Stimulated activated memory B cell treated with anti-CD40 and anti-IgM and Interleukin-4, amounts not matched to agents 10 μg/mL and 1 μg/mL and 100 μg/mL, for 72 hours (primary cell): ENCODE measurements around the gene ELL3.
A peak's percentile ranks its signal among the peaks of the same experiment; 100 is the strongest.
"Not testable (repeated sequence)": the region's sequence is repeated elsewhere in the genome, so short reads cannot be mapped to it uniquely, and the experiment has no call there.

ENCODE experiments used
- ATAC-seq: fragments of 150-1000 bp; cut with Tn5 transposase; 2 replicates; pipeline ENCODE4 v1.10.0; 2021
- H3K27ac Mint-ChIP-seq: one replicate; pipeline ENCODE4 v1.8.0; 2022; ENCODE audit warnings: mild to moderate bottlenecking, mixed read lengths
- H3K27me3 Mint-ChIP-seq: one replicate; pipeline ENCODE4 v1.8.0; 2022; ENCODE audit warnings: mixed read lengths
- H3K36me3 Mint-ChIP-seq: one replicate; pipeline ENCODE4 v1.8.0; 2022; ENCODE audit warnings: mixed read lengths
- H3K4me1 Mint-ChIP-seq: one replicate; pipeline ENCODE4 v1.8.0; 2022; ENCODE audit warnings: mixed read lengths
- H3K4me3 Mint-ChIP-seq: one replicate; pipeline ENCODE4 v1.8.0; 2022; ENCODE audit warnings: mild to moderate bottlenecking, moderate library complexity, mixed read lengths
- H3K9me3 Mint-ChIP-seq: one replicate; pipeline ENCODE4 v1.8.0; 2022; ENCODE audit warnings: mixed read lengths

ELL3 gene, protein sequence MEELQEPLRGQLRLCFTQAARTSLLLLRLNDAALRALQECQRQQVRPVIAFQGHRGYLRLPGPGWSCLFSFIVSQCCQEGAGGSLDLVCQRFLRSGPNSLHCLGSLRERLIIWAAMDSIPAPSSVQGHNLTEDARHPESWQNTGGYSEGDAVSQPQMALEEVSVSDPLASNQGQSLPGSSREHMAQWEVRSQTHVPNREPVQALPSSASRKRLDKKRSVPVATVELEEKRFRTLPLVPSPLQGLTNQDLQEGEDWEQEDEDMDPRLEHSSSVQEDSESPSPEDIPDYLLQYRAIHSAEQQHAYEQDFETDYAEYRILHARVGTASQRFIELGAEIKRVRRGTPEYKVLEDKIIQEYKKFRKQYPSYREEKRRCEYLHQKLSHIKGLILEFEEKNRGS

DNA sequence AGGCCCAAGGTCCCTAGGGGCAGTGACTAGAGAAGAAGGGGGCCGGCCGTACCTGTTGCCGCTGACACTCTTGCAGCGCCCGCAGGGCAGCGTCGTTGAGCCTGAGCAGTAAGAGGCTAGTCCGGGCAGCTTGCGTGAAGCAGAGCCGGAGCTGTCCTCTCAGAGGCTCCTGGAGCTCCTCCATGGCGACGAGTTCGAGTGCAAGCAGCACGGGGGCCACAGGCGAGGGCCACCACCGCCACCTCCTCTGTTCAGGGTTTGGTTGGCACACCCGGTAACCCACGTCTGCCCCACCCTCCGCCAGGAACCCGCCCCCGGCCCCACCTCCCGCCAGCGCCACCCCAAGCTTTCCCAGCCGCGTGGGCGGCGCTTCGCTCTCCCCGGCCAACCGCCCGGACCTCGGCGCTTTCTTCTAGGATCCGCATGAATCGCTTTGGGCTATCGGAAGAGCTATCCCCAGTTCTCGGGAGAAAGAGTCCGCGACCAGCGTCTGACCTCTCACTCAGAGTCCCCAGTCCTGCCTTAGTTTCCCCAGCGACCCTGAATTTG, at the start of gene ELL3:
Gene ELL3, minus strand, starts transcription at position 249 of the 549 bp plus-strand sequence. Its CDS starts 65 bp downstream, at position 184.
- Mint-ChIP-seq H3K27ac (peak within 1 kb of the TSS; percentile 93), H3K36me3 (peaks cover 29% of the 10 kb centered on the region), H3K4me3 (peak within 1 kb of the TSS; percentile 87), H3K9me3 (no peaks in the 10 kb centered on the region), H3K27me3 (no peaks in the 10 kb centered on the region), H3K4me1 (peaks cover 32% of the 10 kb centered on the region)
- ATAC-seq, result peak; percentile 87

DNA sequence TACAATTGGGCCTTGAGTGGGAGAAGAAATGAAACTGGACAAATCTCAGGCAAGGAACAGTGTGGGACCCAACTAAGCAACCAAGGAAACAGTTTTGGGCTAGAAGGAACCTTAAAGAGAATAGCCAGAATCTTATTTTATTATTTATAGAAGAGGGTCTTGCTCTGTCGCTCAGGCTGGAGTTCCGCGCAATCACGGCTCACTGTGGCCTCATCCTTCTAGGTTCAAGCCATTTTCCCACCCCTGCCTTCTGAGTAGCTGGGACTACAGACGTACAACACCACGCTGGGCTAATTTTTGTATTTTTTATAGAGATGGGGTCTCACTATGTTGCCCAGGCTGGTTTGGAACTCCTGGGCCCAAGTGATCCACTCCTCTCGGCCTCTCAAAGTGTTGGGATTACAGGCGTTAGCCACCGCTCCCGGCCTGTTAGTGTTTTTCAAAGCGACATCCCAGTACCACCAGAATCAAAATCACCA, 49.3 kb upstream of the ELL3 start:
- ATAC-seq, result no peak
- H3K9me3 Mint-ChIP-seq, result no peaks in the 10 kb centered on the region
- peaks cover 54% of the 10 kb centered on the region for H3K4me1 Mint-ChIP-seq

DNA sequence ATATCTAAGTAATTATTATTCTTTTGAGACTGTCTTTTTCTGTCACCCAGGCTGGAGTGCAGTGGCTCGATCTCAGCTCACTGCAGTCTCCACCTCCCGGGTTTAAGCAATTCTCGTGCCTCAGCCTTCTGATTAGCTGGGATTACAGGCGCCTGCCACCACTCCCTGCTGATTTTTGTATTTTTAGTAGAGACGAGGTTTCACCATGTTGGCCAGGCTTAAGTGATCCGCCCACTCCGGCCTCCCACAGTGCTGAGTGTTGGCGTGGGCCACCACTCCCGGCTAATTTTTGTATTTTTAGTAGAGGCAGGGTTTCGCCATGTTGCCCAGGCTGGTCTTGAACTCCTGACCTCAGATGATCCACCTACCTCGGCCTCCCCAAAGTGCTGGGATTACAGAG, 48.5 kb upstream of the ELL3 start:
- Mint-ChIP-seq H3K27ac (peak overlapping the region; percentile 94), H3K36me3 (peaks cover 24% of the 10 kb centered on the region), H3K4me1 (peaks cover 54% of the 10 kb centered on the region)
- H3K4me3 Mint-ChIP-seq, H3K9me3 Mint-ChIP-seq, H3K27me3 Mint-ChIP-seq, ATAC-seq: not testable (repeated sequence)

More for the DNA sequence above, 49.3 kb upstream of the ELL3 start:
- Mint-ChIP-seq H3K36me3 (peaks cover 24% of the 10 kb centered on the region), H3K4me3 (peak overlapping the region; percentile 90), H3K27me3 (no peaks in the 10 kb centered on the region), H3K27ac (peak overlapping the region; percentile 91)

DNA sequence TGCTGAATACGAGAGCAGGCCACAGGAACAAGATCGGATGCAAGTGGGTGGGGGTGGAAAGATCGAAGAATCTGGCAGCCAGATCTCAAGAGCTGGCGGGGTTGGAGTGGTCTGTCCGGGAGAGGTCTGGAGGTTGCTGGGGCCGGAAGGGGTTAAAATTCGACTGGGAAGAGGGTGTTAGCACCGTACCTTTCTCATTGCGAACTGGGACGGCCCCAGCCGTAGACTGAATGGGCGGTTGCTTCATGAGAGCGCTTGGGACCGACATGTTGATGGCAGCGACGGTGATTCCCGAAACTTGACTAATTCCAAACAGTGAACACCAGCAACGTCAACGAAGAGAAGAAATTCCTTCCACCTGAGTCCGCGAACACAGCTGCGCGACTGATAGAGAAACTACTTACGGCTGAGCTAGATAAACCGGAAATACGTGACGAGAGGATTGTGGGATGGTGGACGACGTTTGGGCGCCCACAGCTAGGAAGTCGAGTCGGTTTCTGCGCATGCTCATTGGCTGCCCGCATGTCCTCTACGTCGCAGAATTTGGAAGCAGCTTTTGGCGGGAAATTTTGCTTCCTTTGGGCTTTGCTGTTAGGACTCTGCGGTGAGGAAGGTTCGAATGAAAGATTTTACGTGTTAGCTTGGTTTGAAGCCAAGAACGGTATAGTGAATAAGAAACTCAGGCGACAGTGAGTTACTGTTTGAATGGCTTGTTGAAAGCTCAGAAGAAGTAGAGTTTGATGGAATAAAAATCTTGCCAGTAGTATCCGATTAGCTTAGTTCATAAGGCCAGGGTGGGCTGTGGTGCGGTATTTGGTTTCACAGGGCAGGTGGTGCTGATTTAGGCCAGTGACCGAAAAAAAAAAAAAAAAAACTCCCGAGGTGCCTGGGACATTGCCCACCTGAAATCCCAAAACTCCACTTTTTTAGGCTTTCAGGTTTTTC, 47.8 kb upstream of the ELL3 start, which contains the start of gene MFAP1:
Gene MFAP1, minus strand, starts transcription at position 389 of the 945 bp plus-strand sequence. Its CDS starts 121 bp downstream, at position 268.
- H3K9me3 Mint-ChIP-seq, result no peaks in the 10 kb centered on the region
- H3K36me3 Mint-ChIP-seq, result peaks cover 17% of the 10 kb centered on the region
- peak within 1 kb of the TSS; percentile 94 for H3K27ac Mint-ChIP-seq
- H3K27me3 Mint-ChIP-seq, result no peaks in the 10 kb centered on the region
- peak within 1 kb of the TSS; percentile 99 for H3K4me3 Mint-ChIP-seq
- peak; percentile 91 for ATAC-seq
- peaks cover 48% of the 10 kb centered on the region for H3K4me1 Mint-ChIP-seq

DNA sequence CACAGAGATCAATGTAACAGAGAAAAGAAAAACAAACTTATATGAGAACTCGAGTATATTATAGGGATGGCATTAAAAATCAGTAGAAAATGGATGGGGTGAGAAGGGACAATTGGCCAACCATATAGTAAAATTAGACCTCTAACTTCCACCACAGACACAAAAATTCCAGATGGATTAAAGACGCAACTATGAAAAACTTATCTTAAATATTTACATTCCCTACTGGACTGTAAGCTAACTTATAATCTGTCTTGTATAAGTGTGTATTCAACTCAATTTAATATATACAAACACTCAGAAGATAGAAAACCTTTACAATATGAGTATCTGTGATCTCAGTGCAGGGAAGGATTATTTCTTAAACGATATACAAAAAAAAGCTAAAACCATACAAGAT, 44.7 kb upstream of the ELL3 start:
- H3K27ac Mint-ChIP-seq, result no peak overlapping the region
- H3K4me1 Mint-ChIP-seq, result peaks cover 18% of the 10 kb centered on the region

DNA sequence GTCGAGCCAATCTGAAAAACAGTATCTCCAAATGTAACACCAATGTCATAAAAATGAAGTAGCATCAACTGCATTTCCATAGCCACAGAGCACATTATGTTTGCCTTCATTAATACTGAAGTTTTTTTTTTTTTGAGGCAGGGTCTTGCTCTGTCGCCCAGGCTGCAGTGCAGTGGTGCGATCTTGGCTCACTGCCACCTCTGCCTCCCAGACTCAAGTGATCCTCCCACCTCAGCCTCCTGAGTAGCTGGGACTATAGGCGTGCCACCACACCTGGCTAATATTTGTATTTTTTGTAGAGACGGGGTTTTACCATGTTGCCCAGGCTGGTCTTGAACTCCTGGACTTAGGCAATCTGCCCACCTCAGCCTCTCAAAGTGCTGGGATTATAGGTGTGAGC, 38.3 kb upstream of the ELL3 start:
- H3K4me1 Mint-ChIP-seq, ATAC-seq, H3K4me3 Mint-ChIP-seq, H3K27ac Mint-ChIP-seq, H3K27me3 Mint-ChIP-seq, H3K9me3 Mint-ChIP-seq: not testable (repeated sequence)
- H3K36me3 Mint-ChIP-seq, result peaks cover 28% of the 10 kb centered on the region

More for the DNA sequence above, 44.7 kb upstream of the ELL3 start:
- no peak for ATAC-seq
- peaks cover 7% of the 10 kb centered on the region for H3K36me3 Mint-ChIP-seq
- H3K27me3 Mint-ChIP-seq, result no peaks in the 10 kb centered on the region
- no peaks in the 10 kb centered on the region for H3K9me3 Mint-ChIP-seq
- peak overlapping the region; percentile 34 for H3K4me3 Mint-ChIP-seq

DNA sequence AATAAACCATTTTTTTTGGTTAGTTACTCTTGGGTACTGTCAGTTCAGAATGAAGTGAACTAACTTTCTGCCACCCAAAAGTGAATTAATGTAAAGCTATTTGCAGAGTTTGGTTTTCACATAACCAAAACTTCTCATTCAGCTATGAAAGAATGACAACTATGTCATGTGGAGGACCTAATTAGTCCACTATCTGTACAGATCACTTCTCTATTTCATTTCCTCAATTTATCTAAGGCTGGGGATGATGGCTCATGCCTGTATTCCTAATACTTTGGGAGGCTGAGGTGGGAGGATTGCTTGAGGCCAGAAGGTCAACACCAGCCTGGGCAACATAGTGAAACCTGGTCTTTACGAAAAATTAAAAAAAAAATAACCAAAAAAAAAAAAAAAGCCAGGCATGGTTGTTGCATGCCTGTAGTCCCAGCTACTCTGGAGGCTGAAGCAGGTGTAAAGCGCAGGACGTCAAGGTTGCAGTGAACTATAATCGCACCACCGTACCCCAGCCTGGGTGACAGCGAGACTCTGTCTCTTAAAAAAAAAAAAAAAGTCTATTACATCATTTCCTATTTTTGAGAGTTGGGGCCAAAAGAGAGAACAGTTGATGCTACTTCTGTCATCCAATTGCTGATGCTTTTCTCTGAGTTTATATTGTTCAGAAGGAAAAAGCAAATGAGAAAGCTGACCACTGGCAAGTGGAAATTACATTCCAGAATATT, 32.4 kb upstream of the ELL3 start:
- Mint-ChIP-seq H3K27ac (peak overlapping the region; percentile 79), H3K36me3 (peaks cover 52% of the 10 kb centered on the region), H3K9me3 (no peaks in the 10 kb centered on the region), H3K4me1 (peaks cover 17% of the 10 kb centered on the region), H3K27me3 (no peaks in the 10 kb centered on the region), H3K4me3 (no peak overlapping the region)
- ATAC-seq, result peak; percentile 95

DNA sequence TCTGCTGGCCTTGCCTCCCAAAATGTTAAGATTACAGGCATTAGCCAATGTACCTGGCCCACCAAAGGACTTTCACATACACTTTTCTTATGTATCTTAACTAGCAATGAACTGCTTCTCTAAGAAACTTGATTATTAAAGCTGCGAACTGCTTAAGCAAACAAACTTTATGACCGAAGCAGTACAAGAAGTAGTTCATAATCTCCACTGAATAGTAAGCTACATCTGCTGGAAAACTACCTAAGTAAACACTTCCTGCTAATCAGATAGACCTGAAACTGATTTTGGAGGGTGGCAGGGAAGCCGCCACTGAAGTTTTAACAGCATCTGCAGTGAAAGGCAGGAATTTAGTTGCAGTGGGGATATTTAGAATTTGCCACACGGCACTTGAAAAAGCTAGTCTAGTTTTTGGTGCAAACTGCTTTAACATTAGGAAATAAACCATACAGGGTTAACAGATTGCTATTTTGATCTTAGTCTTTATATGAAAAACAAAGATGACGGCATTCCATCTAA, 31.7 kb upstream of the ELL3 start:
- Mint-ChIP-seq H3K4me1 (peaks cover 17% of the 10 kb centered on the region), H3K27ac (peak overlapping the region; percentile 79), H3K4me3 (no peak overlapping the region), H3K27me3 (no peaks in the 10 kb centered on the region), H3K36me3 (peaks cover 52% of the 10 kb centered on the region), H3K9me3 (no peaks in the 10 kb centered on the region)
- ATAC-seq, result no peak

DNA sequence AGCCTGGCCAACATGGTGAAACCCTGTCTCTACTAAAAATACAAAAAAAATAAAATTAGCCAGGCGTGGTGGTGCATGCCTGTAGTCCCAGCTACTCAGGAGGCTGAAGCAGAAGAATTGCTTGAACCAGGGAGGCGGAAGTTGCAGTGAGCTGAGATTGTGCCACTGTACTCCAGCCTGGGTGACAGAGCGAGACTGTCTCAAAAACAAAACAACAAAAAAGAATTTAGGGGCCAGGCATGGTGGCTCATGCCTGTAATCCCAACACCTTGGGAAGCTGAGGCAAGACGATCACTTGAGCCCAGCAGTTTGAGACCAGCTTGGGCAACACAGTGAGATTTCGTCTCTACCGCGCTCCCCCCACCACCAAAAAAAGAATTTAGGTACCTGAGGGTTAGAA, 25.9 kb upstream of the ELL3 start:
- not testable (repeated sequence) for H3K27ac Mint-ChIP-seq

DNA sequence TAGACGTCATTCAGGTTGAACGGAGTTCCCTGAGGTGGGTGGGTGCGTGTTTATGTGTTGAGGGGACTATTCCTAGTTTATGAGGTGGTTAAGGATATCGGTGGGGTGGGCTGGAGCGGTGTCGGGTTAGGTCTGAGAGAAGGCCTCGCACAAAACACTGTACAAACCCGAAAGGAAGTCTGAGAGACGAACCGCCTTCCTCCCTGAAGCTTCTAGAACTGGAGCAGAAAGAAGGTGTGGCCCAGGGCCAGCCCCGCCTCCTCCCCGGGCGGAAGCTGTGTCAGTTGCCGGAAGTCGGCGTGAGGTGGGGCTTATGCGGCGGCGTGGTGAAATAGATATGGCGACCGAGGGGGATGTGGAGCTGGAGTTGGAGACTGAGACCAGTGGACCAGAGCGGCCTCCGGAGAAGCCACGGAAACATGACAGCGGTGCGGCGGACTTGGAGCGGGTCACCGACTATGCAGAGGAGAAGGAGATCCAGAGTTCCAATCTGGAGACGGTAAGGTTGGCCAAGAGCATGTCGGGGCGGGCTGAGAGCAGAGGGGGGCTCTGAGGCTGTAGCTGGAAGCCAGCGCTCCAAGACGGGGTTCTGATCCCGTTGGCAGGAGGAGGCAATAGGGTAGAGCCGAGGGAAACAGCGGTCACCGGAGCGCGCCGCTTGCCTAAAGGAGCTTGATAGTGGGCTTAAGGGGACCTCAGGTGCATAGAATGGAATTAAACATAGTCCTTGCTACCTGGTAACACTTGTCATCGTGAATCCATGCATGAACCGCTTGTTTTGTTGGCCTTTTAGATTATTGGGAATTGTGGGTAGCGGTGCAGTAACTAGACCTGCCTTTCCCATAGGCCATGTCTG, 23.7 kb upstream of the ELL3 start, which contains the start of gene HYPK:
Gene HYPK, plus strand, starts transcription at position 314 of the 856 bp plus-strand sequence. Its CDS starts 24 bp downstream, at position 338.
- Mint-ChIP-seq H3K9me3 (no peaks in the 10 kb centered on the region), H3K36me3 (peaks cover 61% of the 10 kb centered on the region), H3K4me1 (peaks cover 47% of the 10 kb centered on the region), H3K27ac (peak within 1 kb of the TSS; percentile 90), H3K27me3 (no peaks in the 10 kb centered on the region), H3K4me3 (peak within 1 kb of the TSS; percentile 99)
- peak; percentile 99 for ATAC-seq

More for the DNA sequence above, 25.9 kb upstream of the ELL3 start:
- peaks cover 37% of the 10 kb centered on the region for H3K4me1 Mint-ChIP-seq
- not testable (repeated sequence) for ATAC-seq, H3K4me3 Mint-ChIP-seq, H3K9me3 Mint-ChIP-seq, H3K27me3 Mint-ChIP-seq
- peaks cover 63% of the 10 kb centered on the region for H3K36me3 Mint-ChIP-seq

DNA sequence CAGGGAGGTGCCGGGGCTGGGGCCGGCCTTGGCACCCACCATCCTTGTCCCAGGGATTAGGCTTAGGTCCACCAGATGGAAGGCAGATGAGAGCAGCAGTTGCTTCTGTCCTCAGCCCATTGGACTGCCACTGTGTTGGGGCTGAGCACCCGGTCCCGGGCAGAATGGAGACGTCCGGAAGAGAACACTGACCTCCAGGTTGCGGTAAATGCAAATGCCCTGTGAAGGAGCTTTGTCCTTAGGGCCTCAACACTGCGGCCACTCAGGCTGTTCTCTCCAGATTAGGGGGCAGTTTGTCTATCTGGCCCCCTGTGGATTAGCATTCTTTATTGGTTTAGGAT, 23.1 kb upstream of the ELL3 start, which contains the start of gene SERINC4:
Gene SERINC4, minus strand, starts transcription at position 276 of the 341 bp plus-strand sequence. Its CDS starts 234 bp downstream, at position 42.
- H3K27ac Mint-ChIP-seq, result peak within 1 kb of the TSS; percentile 90
- H3K27me3 Mint-ChIP-seq, result no peaks in the 10 kb centered on the region
- ATAC-seq, result no peak
- H3K4me3 Mint-ChIP-seq, result peak within 1 kb of the TSS; percentile 99
- no peaks in the 10 kb centered on the region for H3K9me3 Mint-ChIP-seq
- H3K36me3 Mint-ChIP-seq, result peaks cover 61% of the 10 kb centered on the region
- peaks cover 53% of the 10 kb centered on the region for H3K4me1 Mint-ChIP-seq

DNA sequence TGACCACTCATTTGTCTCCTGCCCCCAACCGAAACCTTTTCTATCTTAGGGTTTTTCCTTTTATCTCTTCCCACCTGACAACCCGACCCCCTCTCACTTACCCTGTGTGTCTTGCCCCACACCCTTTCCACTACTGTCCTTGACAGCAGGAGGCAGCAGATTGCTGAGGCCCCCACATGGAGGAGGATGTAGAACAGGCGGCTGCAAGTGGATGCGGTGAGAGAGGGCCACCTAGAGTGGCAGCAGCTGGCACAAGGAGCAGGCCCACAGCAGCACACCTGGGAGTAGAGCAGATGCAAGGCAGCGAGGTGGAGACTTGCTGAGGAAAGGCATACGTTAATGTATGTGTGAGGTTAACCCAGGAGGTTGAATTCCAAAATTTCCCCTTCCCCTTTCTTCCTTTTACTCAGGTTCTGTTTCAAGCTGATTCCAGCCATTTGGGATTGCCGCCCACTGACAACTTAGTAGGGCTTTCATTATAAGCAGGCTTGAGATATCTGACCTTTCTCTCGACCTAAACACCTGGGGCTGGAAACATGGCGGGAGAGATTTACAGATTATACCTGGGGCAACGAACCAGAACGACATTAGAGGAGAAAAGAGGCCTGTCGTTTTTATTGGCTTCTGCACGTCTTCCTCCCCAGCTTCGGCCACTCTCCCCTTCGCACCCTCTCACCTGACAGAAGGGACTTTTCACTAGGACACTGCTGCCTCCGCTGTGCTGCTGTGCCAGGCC, 22.6 kb upstream of the ELL3 start:
- Mint-ChIP-seq H3K9me3 (no peaks in the 10 kb centered on the region), H3K4me3 (no peak overlapping the region)

DNA sequence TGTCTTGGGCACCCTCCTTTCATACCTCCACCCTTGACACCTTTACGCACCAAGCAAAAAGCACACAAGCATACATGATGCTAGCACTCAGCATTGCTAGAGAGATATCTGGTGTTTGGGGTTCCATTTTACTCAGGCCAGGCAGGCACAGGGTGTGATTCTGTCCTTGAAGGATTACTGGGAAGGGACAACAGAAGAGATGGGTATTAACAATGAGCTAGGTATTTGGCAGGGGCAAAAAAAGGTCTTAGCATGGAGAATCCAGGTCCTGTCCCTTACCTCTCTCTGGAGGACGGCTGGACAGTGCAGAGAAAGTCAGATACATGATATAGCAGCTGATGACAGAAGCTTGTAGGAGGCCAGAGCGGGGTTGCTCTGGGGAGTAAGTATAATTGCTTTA, 19.8 kb upstream of the ELL3 start:
- H3K4me1 Mint-ChIP-seq, result peaks cover 71% of the 10 kb centered on the region
- H3K27me3 Mint-ChIP-seq, result no peaks in the 10 kb centered on the region
- H3K36me3 Mint-ChIP-seq, result peaks cover 81% of the 10 kb centered on the region
- no peak for ATAC-seq
- H3K27ac Mint-ChIP-seq, result no peak overlapping the region
- no peak overlapping the region for H3K4me3 Mint-ChIP-seq
- H3K9me3 Mint-ChIP-seq, result no peaks in the 10 kb centered on the region

More for the DNA sequence above, 22.6 kb upstream of the ELL3 start:
- Mint-ChIP-seq H3K27me3 (no peaks in the 10 kb centered on the region), H3K4me1 (peaks cover 58% of the 10 kb centered on the region), H3K36me3 (peaks cover 64% of the 10 kb centered on the region), H3K27ac (peak overlapping the region; percentile 90)
- ATAC-seq, result no peak
